Left ventricle myocardium inferior (tissue), 1 donor: ENCODE measurements around the gene DPF3. TPM values are rescaled to one million over a fixed set of nuclear protein-coding genes. Genes with fewer than 3 reads are reported as not detected.

Experiments
- DNase-seq: peaks from one replicate; pipeline ENCODE4 v3.0.0-alpha.2; 2020
- H3K27ac ChIP-seq: fragments of 200-600 bp; replicated peaks from 2 replicates; pipeline ENCODE4 v1.8.0; 2021
- H3K27me3 ChIP-seq: fragments of 200-600 bp; 2 replicates; pipeline ENCODE4 v1.8.0; 2021; ENCODE audit warnings: low read depth
- H3K36me3 ChIP-seq: fragments of 200-600 bp; 2 replicates; pipeline ENCODE4 v1.8.0; 2021
- H3K4me1 ChIP-seq: fragments of 200-600 bp; 2 replicates; pipeline ENCODE4 v1.8.0; 2021
- H3K4me3 ChIP-seq: fragments of 200-600 bp; 2 replicates; pipeline ENCODE4 v1.8.0; 2021; ENCODE audit warnings: mild to moderate bottlenecking, moderate library complexity
- H3K9me3 ChIP-seq: fragments of 200-600 bp; replicated peaks from 2 replicates; pipeline ENCODE4 v1.8.0; 2021
- CTCF ChIP-seq: fragments of 200-600 bp; IDR thresholded peaks from 2 replicates; pipeline ENCODE4 v1.8.0; 2021; ENCODE audit warnings: antibody characterized with exemption, mild to moderate bottlenecking, borderline replicate concordance
- intact Hi-C: fragments of 100-400 bp; cut with micrococcal nuclease; formaldehyde crosslinking; loops from one replicate; pipeline ENCODE4 v1.11.0; 2022
- total RNA-seq: library from RNA; stranded (reverse); fragmentation: NEBNext Ultra II Directional; extraction: Animal tissue kit (Norgen Biotek cat#: 25700); gene quantifications from one replicate; pipeline ENCODE4 v1.2.1, GENCODE V29; 2021
- donor health status: DM: no; HTN: yes; CAD: no; lungs with severe emphysema.

The DPF3 gene
- total RNA-seq, 1 donor from 2014 or later, result 37.7 TPM

GRCh38 chr14:72786378-72787350 is 107.2 kb downstream of the DPF3 start:
- peaks cover 70% of the 10 kb centered on the region for H3K4me1 ChIP-seq

GRCh38 chr14:72783741-72784140 is 110.2 kb downstream of the DPF3 start:
- H3K4me3 ChIP-seq, result no peak overlapping the region
- no peak for TF ChIP-seq CTCF
- H3K27me3 ChIP-seq, result no peaks in the 10 kb centered on the region
- H3K4me1 ChIP-seq, result peaks cover 67% of the 10 kb centered on the region
- DNase-seq, result no peak
- no peaks in the 10 kb centered on the region for H3K9me3 ChIP-seq
- intact Hi-C loops, result no loop called here
- no peak overlapping the region for H3K27ac ChIP-seq
- no peaks in the 10 kb centered on the region for H3K36me3 ChIP-seq

More at GRCh38 chr14:72786378-72787350, 107.2 kb downstream of the DPF3 start:
- peak overlapping the region; percentile 5 for H3K27ac ChIP-seq
- no peaks in the 10 kb centered on the region for H3K36me3 ChIP-seq
- no peak overlapping the region for H3K4me3 ChIP-seq
- H3K27me3 ChIP-seq, result no peaks in the 10 kb centered on the region
- H3K9me3 ChIP-seq, result no peaks in the 10 kb centered on the region
- no peak for DNase-seq
- intact Hi-C loops, result no loop called here
- TF ChIP-seq CTCF, result no peak

GRCh38 chr14:72782817-72783216 is 111.1 kb downstream of the DPF3 start:
- no peak for TF ChIP-seq CTCF

GRCh38 chr14:72781561-72782508 is 112.1 kb downstream of the DPF3 start:
- intact Hi-C loops, result no loop called here
- TF ChIP-seq CTCF, result no peak
- DNase-seq, result no peak
- Histone ChIP-seq H3K4me3 (no peak overlapping the region), H3K4me1 (peaks cover 55% of the 10 kb centered on the region), H3K36me3 (no peaks in the 10 kb centered on the region), H3K27me3 (no peaks in the 10 kb centered on the region), H3K9me3 (peaks cover 6% of the 10 kb centered on the region), H3K27ac (peak overlapping the region; percentile 53)

More at GRCh38 chr14:72782817-72783216, 111.1 kb downstream of the DPF3 start:
- H3K9me3 ChIP-seq, result peaks cover 3% of the 10 kb centered on the region
- no peaks in the 10 kb centered on the region for H3K27me3 ChIP-seq
- no peak for DNase-seq
- no peak overlapping the region for H3K4me3 ChIP-seq
- peak overlapping the region; percentile 8 for H3K27ac ChIP-seq
- H3K36me3 ChIP-seq, result no peaks in the 10 kb centered on the region
- intact Hi-C loops, result no loop called here
- H3K4me1 ChIP-seq, result peaks cover 58% of the 10 kb centered on the region

GRCh38 chr14:72780751-72781150 is 113.2 kb downstream of the DPF3 start:
- Histone ChIP-seq H3K9me3 (peaks cover 6% of the 10 kb centered on the region), H3K27ac (peak overlapping the region; percentile 53), H3K36me3 (no peaks in the 10 kb centered on the region), H3K4me1 (peaks cover 65% of the 10 kb centered on the region), H3K27me3 (no peaks in the 10 kb centered on the region), H3K4me3 (no peak overlapping the region)
- DNase-seq, result no peak
- TF ChIP-seq CTCF, result no peak
- intact Hi-C loops, result no loop called here
